Measurements from ENCODE around the gene MUC5B. TPM values are rescaled to one million over a fixed set of nuclear protein-coding genes. Genes with fewer than 3 reads are reported as not detected.

MUC5B gene
- total and polyA plus RNA-seq, 2 experiments from 2014 or later: not detected

- TF ChIP-seq EZH2phosphoT487 (IDR thresholded peaks at IDR 0.05; ENCODE audit: insufficient read depth, low read depth) (no peak), EZH2 (IDR thresholded peaks at IDR 0.05; ENCODE audit: insufficient read depth, poor library complexity, severe bottlenecking) (no peak)
- Histone ChIP-seq H4K20me1 (ENCODE audit: insufficient read depth) (no peaks in the 10 kb centered on the region), H3F3A (ENCODE audit: insufficient read depth) (no peaks in the 10 kb centered on the region), H3K4me3 (no peak overlapping the region), H3K4me2 (ENCODE audit: unreplicated experiment) (no peak overlapping the region), H3K27me3 (replicated peaks; ENCODE audit: insufficient read depth) (no peaks in the 10 kb centered on the region), H2AFZ (no peak overlapping the region), H3K79me2 (ENCODE audit: insufficient read depth) (no peaks in the 10 kb centered on the region), H3K9me3 (ENCODE audit: low read depth) (no peaks in the 10 kb centered on the region), H3K36me3 (ENCODE audit: low read depth) (no peaks in the 10 kb centered on the region), H3K9ac (no peak overlapping the region), H3K9me2 (ENCODE audit: insufficient read depth) (no peaks in the 10 kb centered on the region), H3K27ac (no peak overlapping the region), H3K4me1 (ENCODE audit: insufficient read depth) (no peaks in the 10 kb centered on the region)
- in situ Hi-C loops (cut with MboI): no loop called here
- WGBS, 2 experiments (ENCODE audit: low coverage in 1 of 2, low lambda C conversion rate in 2 of 2, missing lambda C conversion rate in 2 of 2): 79 to 81% methylated on average over 16 to 17 of the region's 17 CpGs
- DNase-seq: no peak
These were observed 30.0 kb upstream of the MUC5B start for GRCh38 chr11:1192741-1193325.

GRCh38 chr11:1193326-1194230 lies 29.3 kb upstream of the MUC5B start:
- 83% methylated on average over 35 to 43 of the region's 43 CpGs for WGBS, 2 experiments (ENCODE audit: low coverage in 1 of 2, low lambda C conversion rate in 2 of 2, missing lambda C conversion rate in 2 of 2)
- no peak overlapping the region for H2AFZ ChIP-seq
- H4K20me1 ChIP-seq (ENCODE audit: insufficient read depth): no peaks in the 10 kb centered on the region
- no peak for DNase-seq
- H3K4me2 ChIP-seq (ENCODE audit: unreplicated experiment): no peak overlapping the region
- H3F3A ChIP-seq (ENCODE audit: insufficient read depth): no peaks in the 10 kb centered on the region
- H3K9ac ChIP-seq: no peak overlapping the region
- no peaks in the 10 kb centered on the region for H3K9me3 ChIP-seq (ENCODE audit: low read depth)
- no peaks in the 10 kb centered on the region for H3K4me1 ChIP-seq (ENCODE audit: insufficient read depth)
- no peaks in the 10 kb centered on the region for H3K79me2 ChIP-seq (ENCODE audit: insufficient read depth)
- in situ Hi-C loops (cut with MboI): no loop called here
- H3K9me2 ChIP-seq (ENCODE audit: insufficient read depth): no peaks in the 10 kb centered on the region
- no peak for TF ChIP-seq EZH2 (IDR thresholded peaks at IDR 0.05; ENCODE audit: insufficient read depth, poor library complexity, severe bottlenecking)
- no peak for TF ChIP-seq EZH2phosphoT487 (IDR thresholded peaks at IDR 0.05; ENCODE audit: insufficient read depth, low read depth)
- H3K36me3 ChIP-seq (ENCODE audit: low read depth): no peaks in the 10 kb centered on the region
- no peaks in the 10 kb centered on the region for H3K27me3 ChIP-seq (replicated peaks; ENCODE audit: insufficient read depth)
- H3K27ac ChIP-seq: no peak overlapping the region
- no peak overlapping the region for H3K4me3 ChIP-seq

DNA sequence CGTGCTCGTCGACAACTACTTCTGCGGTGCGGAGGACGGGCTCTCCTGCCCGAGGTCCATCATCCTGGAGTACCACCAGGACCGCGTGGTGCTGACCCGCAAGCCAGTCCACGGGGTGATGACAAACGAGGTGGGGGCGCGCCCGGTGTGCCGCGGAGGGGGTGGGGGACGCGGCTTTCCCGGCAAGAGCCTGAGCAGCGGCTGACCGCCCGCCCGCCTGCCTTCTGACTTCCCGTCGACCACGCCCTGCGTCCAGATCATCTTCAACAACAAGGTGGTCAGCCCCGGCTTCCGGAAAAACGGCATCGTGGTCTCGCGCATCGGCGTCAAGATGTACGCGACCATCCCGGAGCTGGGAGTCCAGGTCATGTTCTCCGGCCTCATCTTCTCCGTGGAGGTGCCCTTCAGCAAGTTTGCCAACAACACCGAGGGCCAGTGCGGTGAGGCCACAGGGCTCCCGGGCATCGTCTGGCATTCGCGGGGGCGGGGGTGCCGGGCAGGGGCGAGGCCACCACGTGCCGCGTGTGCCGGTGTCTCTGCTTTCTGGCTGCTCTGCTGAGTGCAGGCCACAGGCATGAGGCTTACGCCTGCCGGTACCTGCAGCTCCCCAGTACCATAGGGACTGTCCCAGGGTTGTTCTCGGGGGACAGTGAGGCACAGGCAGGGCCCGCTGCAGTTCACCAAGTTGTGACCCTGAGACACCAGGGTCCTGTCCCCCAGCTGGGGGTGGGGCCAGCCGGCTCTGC lies 28.5 kb upstream of the MUC5B start:
- no peak overlapping the region for H3K4me3 ChIP-seq
- H3K9me2 ChIP-seq (ENCODE audit: insufficient read depth): no peaks in the 10 kb centered on the region
- DNase-seq: no peak
- H3K9ac ChIP-seq: no peak overlapping the region
- no peaks in the 10 kb centered on the region for H3K9me3 ChIP-seq (ENCODE audit: low read depth)
- no peak overlapping the region for H3K27ac ChIP-seq
- no peaks in the 10 kb centered on the region for H3K4me1 ChIP-seq (ENCODE audit: insufficient read depth)
- H3K4me2 ChIP-seq (ENCODE audit: unreplicated experiment): no peak overlapping the region
- no peaks in the 10 kb centered on the region for H3K79me2 ChIP-seq (ENCODE audit: insufficient read depth)
- no peaks in the 10 kb centered on the region for H3K27me3 ChIP-seq (replicated peaks; ENCODE audit: insufficient read depth)
- H3K36me3 ChIP-seq (ENCODE audit: low read depth): no peaks in the 10 kb centered on the region
- TF ChIP-seq EZH2 (IDR thresholded peaks at IDR 0.05; ENCODE audit: insufficient read depth, poor library complexity, severe bottlenecking) (no peak), EZH2phosphoT487 (IDR thresholded peaks at IDR 0.05; ENCODE audit: insufficient read depth, low read depth) (no peak)
- 88 to 89% methylated on average over 45 to 59 of the region's 59 CpGs for WGBS, 2 experiments (ENCODE audit: low coverage in 1 of 2, low lambda C conversion rate in 2 of 2, missing lambda C conversion rate in 2 of 2)
- H4K20me1 ChIP-seq (ENCODE audit: insufficient read depth): no peaks in the 10 kb centered on the region
- no peaks in the 10 kb centered on the region for H3F3A ChIP-seq (ENCODE audit: insufficient read depth)
- in situ Hi-C loops (cut with MboI): no loop called here
- H2AFZ ChIP-seq: no peak overlapping the region

GRCh38 chr11:1194977-1195681 lies 27.7 kb upstream of the MUC5B start:
- no peak overlapping the region for H3K4me3 ChIP-seq
- H3K9me2 ChIP-seq (ENCODE audit: insufficient read depth): no peaks in the 10 kb centered on the region
- no peak overlapping the region for H3K9ac ChIP-seq
- no peak for DNase-seq
- 78 to 90% methylated on average over 24 to 32 of the region's 32 CpGs for WGBS, 2 experiments (ENCODE audit: low coverage in 1 of 2, low lambda C conversion rate in 2 of 2, missing lambda C conversion rate in 2 of 2)
- H3K4me1 ChIP-seq (ENCODE audit: insufficient read depth): no peaks in the 10 kb centered on the region
- no peaks in the 10 kb centered on the region for H3F3A ChIP-seq (ENCODE audit: insufficient read depth)
- H2AFZ ChIP-seq: no peak overlapping the region
- H3K79me2 ChIP-seq (ENCODE audit: insufficient read depth): no peaks in the 10 kb centered on the region
- no peak for TF ChIP-seq EZH2 (IDR thresholded peaks at IDR 0.05; ENCODE audit: insufficient read depth, poor library complexity, severe bottlenecking)
- no peak for TF ChIP-seq EZH2phosphoT487 (IDR thresholded peaks at IDR 0.05; ENCODE audit: insufficient read depth, low read depth)
- in situ Hi-C loops (cut with MboI): loop anchor here (5.0 kb wide), 1 partner anchor 48 kb away; no protein-coding TSS in a partner anchor
- H3K4me2 ChIP-seq (ENCODE audit: unreplicated experiment): no peak overlapping the region
- no peaks in the 10 kb centered on the region for H3K9me3 ChIP-seq (ENCODE audit: low read depth)
- H3K27ac ChIP-seq: no peak overlapping the region
- no peaks in the 10 kb centered on the region for H4K20me1 ChIP-seq (ENCODE audit: insufficient read depth)
- no peaks in the 10 kb centered on the region for H3K36me3 ChIP-seq (ENCODE audit: low read depth)
- no peaks in the 10 kb centered on the region for H3K27me3 ChIP-seq (replicated peaks; ENCODE audit: insufficient read depth)
